HEK293 (cell line): ENCODE measurements around the gene UBE2V1.
A peak's percentile ranks its signal among the peaks of the same experiment; 100 is the strongest.

Source experiments
- CTCF ChIA-PET: fragments of 350-600 bp; formaldehyde crosslinking; extraction: SDS; loops from one replicate; lab custom pipeline; 2021; ENCODE audit warnings: antibody characterized with exemption; lab: Yijun Ruan, JAX
- POLR2A ChIA-PET: fragments of 300-600 bp; formaldehyde crosslinking; extraction: SDS; loops from one replicate; lab custom pipeline; 2020; ENCODE audit warnings: antibody characterized with exemption, inconsistent platforms; lab: Yijun Ruan, JAX
- H3K27ac ChIP-seq: fragments of 200-500 bp; sonication (Bioruptor generic); 2 replicates; pipeline ENCODE4 v1.5.1; 2014; ENCODE audit warnings: low read depth, low read length, control low read depth, inconsistent platforms; ENCODE audit errors: extremely low read depth
- H3K36me3 ChIP-seq, 2 experiments: fragments of 200-500 bp in 1 of 2; sonication (Bioruptor generic) in 1 of 2; 1 replicate in 1 of 2; 2 replicates in 1 of 2; pipeline ENCODE4 v1.5.1; 2014 to 2017; ENCODE audit warnings: inconsistent platforms in 2 of 2, low read length in 2 of 2; ENCODE audit not compliant: control insufficient read depth in 2 of 2, insufficient read depth in 1 of 2
- H3K4me1 ChIP-seq: fragments of 200-500 bp; sonication (Bioruptor generic); 2 replicates; pipeline ENCODE4 v1.5.1; 2014; ENCODE audit warnings: mild to moderate bottlenecking, low read length, inconsistent platforms; ENCODE audit not compliant: control insufficient read depth, insufficient read depth
- H3K4me3 ChIP-seq: 2 replicates; pipeline ENCODE4 v1.5.1; 2011; ENCODE audit warnings: low read depth, mild to moderate bottlenecking, control low read depth, low read length, moderate library complexity
- H3K9me3 ChIP-seq: fragments of 200-500 bp; sonication (Bioruptor generic); 2 replicates; pipeline ENCODE4 v1.5.1; 2014; ENCODE audit warnings: low read depth, low read length, inconsistent platforms; ENCODE audit not compliant: control insufficient read depth, insufficient read depth
- BCL11B ChIP-seq: fragments of 450-650 bp; formaldehyde crosslinking; IDR thresholded peaks from 2 replicates; pipeline ENCODE4 v1.5.1; 2016; ENCODE audit warnings: low read depth, missing biosample characterization, missing genetic modification characterization
- FEZF1 ChIP-seq: fragments of 450-650 bp; formaldehyde crosslinking; IDR thresholded peaks from 2 replicates; pipeline ENCODE4 v1.5.1; 2016; ENCODE audit warnings: missing biosample characterization, missing genetic modification characterization
- GLI2 ChIP-seq: fragments of 450-650 bp; formaldehyde crosslinking; IDR thresholded peaks from 2 replicates; pipeline ENCODE4; 2017; ENCODE audit warnings: missing biosample characterization, missing genetic modification characterization, low read depth, borderline replicate concordance
- KLF1 ChIP-seq: fragments of 450-650 bp; formaldehyde crosslinking; IDR thresholded peaks from 2 replicates; pipeline ENCODE4 v1.5.1; 2016; ENCODE audit warnings: missing biosample characterization, missing genetic modification characterization
- KLF8 ChIP-seq: fragments of 450-650 bp; formaldehyde crosslinking; IDR thresholded peaks from 2 replicates; pipeline ENCODE4 v1.5.1; 2016; ENCODE audit warnings: missing biosample characterization, missing genetic modification characterization
- SCRT2 ChIP-seq: fragments of 450-650 bp; formaldehyde crosslinking; IDR thresholded peaks from 2 replicates; pipeline ENCODE4 v1.5.1; 2016; ENCODE audit warnings: missing biosample characterization, missing genetic modification characterization
- SP2 ChIP-seq: fragments of 450-650 bp; formaldehyde crosslinking; IDR thresholded peaks from 2 replicates; pipeline ENCODE4 v1.5.1; 2016; ENCODE audit warnings: missing biosample characterization, missing genetic modification characterization
- SP3 ChIP-seq: fragments of 450-650 bp; formaldehyde crosslinking; IDR thresholded peaks from 2 replicates; pipeline ENCODE4 v1.5.1; 2016; ENCODE audit warnings: missing biosample characterization, missing genetic modification characterization
- TRIM28 ChIP-seq: IDR thresholded peaks from 2 replicates; pipeline ENCODE4 v1.6.1; 2011; ENCODE audit warnings: low read length, control low read depth, borderline replicate concordance
- ZBTB17 ChIP-seq: fragments of 450-650 bp; formaldehyde crosslinking; IDR thresholded peaks from 2 replicates; pipeline ENCODE4 v1.5.1; 2016; ENCODE audit warnings: missing biosample characterization, missing genetic modification characterization
- ZBTB20 ChIP-seq: fragments of 450-650 bp; formaldehyde crosslinking; IDR thresholded peaks from 2 replicates; pipeline ENCODE4 v1.5.1; 2016; ENCODE audit warnings: missing biosample characterization, missing genetic modification characterization
- ZBTB21 ChIP-seq: fragments of 450-650 bp; formaldehyde crosslinking; IDR thresholded peaks from 2 replicates; pipeline ENCODE4 v1.5.1; 2017; ENCODE audit warnings: missing biosample characterization, missing genetic modification characterization
- ZNF121 ChIP-seq: fragments of 450-650 bp; formaldehyde crosslinking; IDR thresholded peaks from 2 replicates; pipeline ENCODE4 v1.5.1; 2016; ENCODE audit warnings: missing biosample characterization, missing genetic modification characterization
- ZNF169 ChIP-seq: fragments of 450-650 bp; formaldehyde crosslinking; IDR thresholded peaks from 2 replicates; pipeline ENCODE4 v1.5.1; 2016; ENCODE audit warnings: missing biosample characterization, missing genetic modification characterization
- ZNF24 ChIP-seq: fragments of 450-650 bp; formaldehyde crosslinking; IDR thresholded peaks from 2 replicates; pipeline ENCODE4 v1.5.1; 2016; ENCODE audit warnings: missing biosample characterization, missing genetic modification characterization
- ZNF274 ChIP-seq, 2 experiments: fragments of 200-500 bp in 1 of 2; fragments of 450-650 bp in 1 of 2; sonication (Bioruptor generic) in 1 of 2; formaldehyde crosslinking in 1 of 2; IDR thresholded peaks; 2 replicates each; pipeline versions ENCODE4 v1.5.1 to v1.6.1; 2014 to 2016; ENCODE audit warnings: borderline replicate concordance in 1 of 2, inconsistent platforms in 1 of 2, low read length in 1 of 2, missing biosample characterization in 1 of 2, missing genetic modification characterization in 1 of 2
- ZNF280D ChIP-seq: fragments of 450-650 bp; formaldehyde crosslinking; IDR thresholded peaks from 2 replicates; pipeline ENCODE4 v1.5.1; 2016; ENCODE audit warnings: missing biosample characterization, missing genetic modification characterization
- ZNF341 ChIP-seq: fragments of 450-650 bp; formaldehyde crosslinking; IDR thresholded peaks from 2 replicates; pipeline ENCODE4; 2016; ENCODE audit warnings: low read depth, missing biosample characterization, missing genetic modification characterization
- ZNF354C ChIP-seq: fragments of 450-650 bp; formaldehyde crosslinking; IDR thresholded peaks from 2 replicates; pipeline ENCODE4 v1.5.1; 2016; ENCODE audit warnings: missing biosample characterization, missing genetic modification characterization, low read depth, borderline replicate concordance
- ZNF560 ChIP-seq: fragments of 450-650 bp; formaldehyde crosslinking; IDR thresholded peaks from 2 replicates; pipeline ENCODE4 v1.5.1; 2017; ENCODE audit warnings: missing biosample characterization, missing genetic modification characterization, borderline replicate concordance
- ZNF571 ChIP-seq: fragments of 450-650 bp; formaldehyde crosslinking; IDR thresholded peaks from 2 replicates; pipeline ENCODE4 v1.5.0; 2017; ENCODE audit warnings: missing biosample characterization, missing genetic modification characterization
- ZNF621 ChIP-seq: fragments of 450-650 bp; formaldehyde crosslinking; IDR thresholded peaks from 2 replicates; pipeline ENCODE4 v1.5.1; 2017; ENCODE audit warnings: missing biosample characterization, missing genetic modification characterization
- ZNF623 ChIP-seq: fragments of 450-650 bp; formaldehyde crosslinking; IDR thresholded peaks from 2 replicates; pipeline ENCODE4 v1.5.1; 2016; ENCODE audit warnings: missing biosample characterization, missing genetic modification characterization
- ZNF626 ChIP-seq: fragments of 450-650 bp; sonication (Bioruptor Pico); formaldehyde crosslinking; IDR thresholded peaks from 2 replicates; pipeline ENCODE4 v1.5.1; 2018; ENCODE audit warnings: missing biosample characterization, missing genetic modification characterization, inconsistent platforms
- ZNF664 ChIP-seq: fragments of 450-650 bp; formaldehyde crosslinking; IDR thresholded peaks from 2 replicates; pipeline ENCODE4 v1.5.1; 2016; ENCODE audit warnings: missing biosample characterization, missing genetic modification characterization
- ZNF747 ChIP-seq: fragments of 450-650 bp; formaldehyde crosslinking; IDR thresholded peaks from 2 replicates; pipeline ENCODE4 v1.5.1; 2016; ENCODE audit warnings: missing biosample characterization, missing genetic modification characterization
- ZNF776 ChIP-seq: fragments of 450-650 bp; formaldehyde crosslinking; IDR thresholded peaks from 2 replicates; pipeline ENCODE4 v1.5.0; 2017; ENCODE audit warnings: missing biosample characterization, missing genetic modification characterization, borderline replicate concordance
- ZNF785 ChIP-seq: fragments of 450-650 bp; formaldehyde crosslinking; IDR thresholded peaks from 2 replicates; pipeline ENCODE4 v1.5.1; 2016; ENCODE audit warnings: missing biosample characterization, missing genetic modification characterization
- ZNF837 ChIP-seq: fragments of 450-650 bp; formaldehyde crosslinking; IDR thresholded peaks from 2 replicates; pipeline ENCODE4 v1.5.1; 2016; ENCODE audit warnings: missing biosample characterization, missing genetic modification characterization
- ZXDB ChIP-seq: fragments of 450-650 bp; formaldehyde crosslinking; IDR thresholded peaks from 2 replicates; pipeline ENCODE4 v1.5.1; 2016; ENCODE audit warnings: missing biosample characterization, missing genetic modification characterization
- TF ChIP-seq, protein P1 (sequence below): fragments of 450-650 bp; formaldehyde crosslinking; IDR thresholded peaks from 2 replicates; pipeline ENCODE4 v1.5.1; 2016; ENCODE audit warnings: missing biosample characterization, missing genetic modification characterization, low read depth

The UBE2V1 gene

GRCh38 chr20:50115041-50115512 lies 2.1 kb upstream of the UBE2V1 start:
- CTCF ChIA-PET, result interaction anchor here (0.5 to 1.9 kb wide), 8 partner anchors 18 to 340 kb away, joined by 3 to 11 read pairs (median 6); partner anchors contain the start of gene PEDS1

DNA sequence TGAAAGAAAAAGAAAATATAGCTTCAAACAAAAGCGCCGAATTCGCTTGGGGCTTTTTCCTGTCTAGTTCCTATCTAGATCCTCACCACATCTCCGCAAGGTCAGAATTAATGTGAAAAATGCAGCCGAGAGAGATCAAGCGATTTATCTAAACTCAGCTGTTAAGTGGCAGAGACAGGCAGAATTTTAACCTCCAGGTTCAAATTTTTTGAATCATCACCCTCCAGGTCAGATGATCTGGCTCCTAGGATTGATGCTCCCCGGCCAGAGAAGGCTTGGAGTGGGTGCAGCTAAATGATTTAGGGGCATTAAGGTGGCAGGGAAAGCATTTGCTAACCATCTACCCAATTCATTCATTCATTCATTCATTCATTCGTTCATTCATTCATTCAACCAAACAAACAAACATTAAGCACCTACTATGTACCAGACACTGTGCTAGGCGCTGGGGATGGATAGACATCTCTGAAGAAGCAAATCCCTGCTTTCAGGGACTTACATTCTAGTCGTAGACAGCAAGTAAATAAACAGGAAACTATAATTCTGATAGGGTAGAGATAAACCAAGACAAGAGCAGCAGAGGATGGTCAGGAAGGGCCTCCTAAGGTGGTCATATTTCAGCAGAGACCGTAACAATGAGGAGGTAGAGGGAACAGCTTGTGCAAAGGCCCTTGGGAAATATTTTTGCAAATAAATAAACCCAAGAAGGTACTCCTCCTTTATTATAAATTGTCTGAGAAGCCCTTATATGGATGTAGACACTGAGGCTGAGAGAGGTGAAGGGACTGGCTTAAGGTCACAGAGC lies 672 bp upstream of the UBE2V1 start:
- H3K27ac ChIP-seq, result peak overlapping the region; percentile 71
- peaks cover 7% of the 10 kb centered on the region; the same call in 1 of the 2 replicates for H3K4me1 ChIP-seq
- H3K36me3 ChIP-seq, result peaks cover 0 to 12% of the 10 kb centered on the region in 2 experiments; a peak in 1 of 3 replicates
- H3K9me3 ChIP-seq, result no peaks in the 10 kb centered on the region
- peak overlapping the region; percentile 85 for H3K4me3 ChIP-seq
- ChIA-PET POLR2A (interaction anchor here (0.7 to 0.8 kb wide), 2 partner anchors 9 to 795 kb away, joined by 3 read pairs; no protein-coding TSS in a partner anchor), CTCF (interaction anchor here (0.5 to 1.7 kb wide), 7 partner anchors 8 to 350 kb away, joined by 3 to 5 read pairs (median 4); no protein-coding TSS in a partner anchor)
- TF ChIP-seq ZNF571 (tag by site-specific recombination), result no peak
- no peak for TF ChIP-seq ZNF747 (tag by site-specific recombination)
- TF ChIP-seq ZNF621 (tag by site-specific recombination), result no peak
- no peak for TF ChIP-seq ZNF664 (tag by site-specific recombination)
- no peak for TF ChIP-seq ZNF169 (tag by site-specific recombination)
- no peak for TF ChIP-seq BCL11B (tag by site-specific recombination)
- no peak for TF ChIP-seq ZNF626 (tag by site-specific recombination)
- TF ChIP-seq ZNF785 (tag by site-specific recombination), result no peak
- TF ChIP-seq ZBTB21 (tag by site-specific recombination), result no peak
- TF ChIP-seq ZNF623 (tag by site-specific recombination), result peak; percentile 73
- no peak for TF ChIP-seq KLF8 (tag by site-specific recombination)
- no peak for TF ChIP-seq SP3 (tag by site-specific recombination)
- TF ChIP-seq ZNF280D, result no peak
- peak; percentile 58; the same call in 1 of the 2 replicates for TF ChIP-seq ZBTB17
- no peak for TF ChIP-seq GLI2 (tag by site-specific recombination)
- TF ChIP-seq ZNF354C, result no peak
- peak; percentile 62 for TF ChIP-seq ZNF341 (tag by site-specific recombination)
- TF ChIP-seq, protein P1, sequence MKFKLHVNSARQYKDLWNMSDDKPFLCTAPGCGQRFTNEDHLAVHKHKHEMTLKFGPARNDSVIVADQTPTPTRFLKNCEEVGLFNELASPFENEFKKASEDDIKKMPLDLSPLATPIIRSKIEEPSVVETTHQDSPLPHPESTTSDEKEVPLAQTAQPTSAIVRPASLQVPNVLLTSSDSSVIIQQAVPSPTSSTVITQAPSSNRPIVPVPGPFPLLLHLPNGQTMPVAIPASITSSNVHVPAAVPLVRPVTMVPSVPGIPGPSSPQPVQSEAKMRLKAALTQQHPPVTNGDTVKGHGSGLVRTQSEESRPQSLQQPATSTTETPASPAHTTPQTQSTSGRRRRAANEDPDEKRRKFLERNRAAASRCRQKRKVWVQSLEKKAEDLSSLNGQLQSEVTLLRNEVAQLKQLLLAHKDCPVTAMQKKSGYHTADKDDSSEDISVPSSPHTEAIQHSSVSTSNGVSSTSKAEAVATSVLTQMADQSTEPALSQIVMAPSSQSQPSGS (tag by site-specific recombination), result no peak
- TF ChIP-seq KLF1 (tag by site-specific recombination), result no peak
- TF ChIP-seq ZNF837 (tag by site-specific recombination), result no peak
- TF ChIP-seq ZXDB (tag by site-specific recombination), result no peak
- no peak for TF ChIP-seq FEZF1 (tag by site-specific recombination)
- peak; percentile 100 for TF ChIP-seq ZNF24 (tag by site-specific recombination)
- TF ChIP-seq ZNF274 (IDR thresholded peaks at IDR 0.05; ENCODE audit: low read length), result no peak
- no peak for TF ChIP-seq ZNF274 (tag by site-specific recombination; IDR thresholded peaks at IDR 0.05; ENCODE audit: borderline replicate concordance)
- no peak for TF ChIP-seq ZNF560 (tag by site-specific recombination)
- no peak for TF ChIP-seq ZNF121 (tag by site-specific recombination)
- no peak for TF ChIP-seq TRIM28
- TF ChIP-seq SP2 (tag by site-specific recombination), result no peak

More at GRCh38 chr20:50115041-50115512, 2.1 kb upstream of the UBE2V1 start:
- Histone ChIP-seq H3K4me3 (peak overlapping the region; percentile 59), H3K27ac (no peak overlapping the region; the same call in 1 of the 2 replicates), H3K4me1 (peaks cover 7% of the 10 kb centered on the region; the same call in 1 of the 2 replicates)
- TF ChIP-seq SCRT2 (peak; percentile 34; the same call in 1 of the 2 replicates), ZNF776 (tag by site-specific recombination) (no peak), ZBTB20 (tag by site-specific recombination) (0 out of 2 replicates have a peak, but pooled peaks have one; percentile 3), SP3 (tag by site-specific recombination) (no peak)
- TF ChIP-seq, all 188 proteins: peak for 2
- peaks cover 0 to 8% of the 10 kb centered on the region in 2 experiments; a peak in 1 of 3 replicates for H3K36me3 ChIP-seq
- no peaks in the 10 kb centered on the region for H3K9me3 ChIP-seq
- POLR2A ChIA-PET, result interaction anchor here (0.5 to 3.0 kb wide), 13 partner anchors 9 to 814 kb away, joined by 3 to 26 read pairs (median 4); partner anchors contain the start of gene PEDS1
